Fibroblast of skin of right biceps (primary cell): ENCODE data around the gene CHST13.

Experiments
- DNase-seq: peaks from one replicate; pipeline ENCODE4 v3.0.0-alpha.2; 2013

Gene CHST13

GRCh38 chr3:126543457-126544061 is 19.6 kb downstream of the CHST13 start:
- no peak for DNase-seq

GRCh38 chr3:126544596-126545281 is 20.8 kb downstream of the CHST13 start:
- no peak for DNase-seq

- no peak for DNase-seq
Observed at GRCh38 chr3:126545544-126545943, 21.6 kb downstream of the CHST13 start.

- no peak for DNase-seq
Observed at GRCh38 chr3:126546013-126546412, 22.1 kb downstream of the CHST13 start.

- DNase-seq = no peak
Observed at GRCh38 chr3:126546549-126547239, 22.7 kb downstream of the CHST13 start.

- DNase-seq = no peak
Observed at GRCh38 chr3:126547721-126548120, 23.8 kb downstream of the CHST13 start.

- no peak for DNase-seq
Observed at GRCh38 chr3:126548556-126549466, 24.9 kb downstream of the CHST13 start.

- DNase-seq = no peak
Observed at GRCh38 chr3:126549861-126550487, 26.0 kb downstream of the CHST13 start.

- no peak for DNase-seq
Observed at GRCh38 chr3:126550488-126551051, 26.6 kb downstream of the CHST13 start.

- DNase-seq = no peak
Observed at GRCh38 chr3:126551121-126551838, 27.3 kb downstream of the CHST13 start.

- no peak for DNase-seq
Observed at GRCh38 chr3:126551839-126552687, 28.1 kb downstream of the CHST13 start.

GRCh38 chr3:126552688-126553283 is 28.8 kb downstream of the CHST13 start:
- DNase-seq = no peak

GRCh38 chr3:126553284-126554084 is 29.5 kb downstream of the CHST13 start:
- no peak for DNase-seq

- DNase-seq = no peak
Observed at GRCh38 chr3:126554560-126555525, 30.9 kb downstream of the CHST13 start.

GRCh38 chr3:126555795-126556636 is 32.1 kb downstream of the CHST13 start:
- DNase-seq = no peak

GRCh38 chr3:126556637-126557414 is 32.9 kb downstream of the CHST13 start:
- no peak for DNase-seq
